ENCODE measurements around the gene LCE2A.
"Not testable (repeated sequence)": the region's sequence is repeated elsewhere in the genome, so short reads cannot be mapped to it uniquely, and the experiment has no call there.

The LCE2A gene

DNA sequence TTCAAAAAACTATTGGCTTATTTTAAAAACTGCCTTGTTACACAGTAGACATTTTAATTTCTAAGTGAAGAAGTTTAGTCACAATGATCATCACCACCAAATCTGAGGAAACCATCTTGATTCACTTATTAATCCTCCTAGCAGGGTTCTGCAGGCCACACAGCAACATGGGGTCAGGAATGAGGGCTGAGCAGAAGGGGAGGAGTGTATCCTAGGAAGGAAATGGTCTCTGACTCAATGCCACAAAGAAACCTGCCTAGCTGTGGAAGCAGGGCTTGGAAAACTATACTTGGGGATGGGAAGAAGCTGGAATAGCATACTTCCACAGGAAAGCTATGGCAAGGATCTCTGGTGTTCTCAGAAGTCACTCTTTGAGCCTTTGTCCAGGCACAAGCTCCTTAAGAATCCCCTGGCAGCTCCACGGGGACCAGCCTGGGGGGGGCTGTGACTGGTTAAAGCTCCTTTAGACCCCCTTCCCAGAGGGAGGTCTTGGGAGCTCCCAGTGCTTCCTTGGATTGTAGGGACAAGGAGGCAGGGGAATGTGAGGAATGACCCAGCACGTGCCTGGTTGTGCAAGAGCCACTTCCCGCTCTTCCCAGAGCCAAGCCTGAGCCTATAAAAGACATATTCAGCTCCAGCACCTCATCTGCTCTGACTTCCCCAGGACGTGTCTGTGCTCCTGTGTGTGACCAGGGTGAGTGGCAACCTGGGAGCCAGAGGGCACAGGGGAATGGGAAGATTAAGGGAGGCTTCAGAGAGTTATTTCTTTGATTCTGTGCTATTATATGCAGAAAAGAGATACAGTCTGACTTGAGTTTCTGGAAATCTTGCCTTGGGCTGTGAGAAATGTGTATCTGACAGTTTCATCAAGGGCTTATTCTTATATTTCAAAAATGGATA is at the start of gene LCE2A:
Gene LCE2A (plus strand): TSS at position 645 of the 900 bp plus-strand sequence. CDS start 557 bp downstream, outside the sequence.
- DNase-seq, result no peak

GRCh38 chr1:152654110-152654509 is 44.0 kb upstream of the LCE2A start:
- DNase-seq, result no peak

GRCh38 chr1:152656459-152656858 is 41.7 kb upstream of the LCE2A start:
- DNase-seq, result no peak

DNA sequence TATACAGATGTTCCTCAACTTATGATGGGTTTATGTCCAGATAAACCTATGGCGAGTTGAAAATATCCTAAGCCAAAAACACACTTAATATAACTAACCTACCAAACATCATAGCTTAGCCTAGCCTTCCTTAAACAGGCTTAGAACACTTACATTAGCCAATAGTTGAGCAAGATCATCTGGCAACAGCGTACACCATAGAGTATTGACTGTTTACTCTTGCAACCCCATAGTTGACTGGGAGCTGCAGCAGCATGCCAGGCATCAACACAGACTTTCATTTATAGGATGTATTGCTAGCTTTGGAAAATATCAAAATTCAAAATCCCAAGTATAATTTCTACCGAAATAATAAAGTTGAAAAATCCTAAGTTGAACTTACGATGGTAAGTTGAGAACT is 40.5 kb upstream of the LCE2A start:
- no peak for DNase-seq

DNA sequence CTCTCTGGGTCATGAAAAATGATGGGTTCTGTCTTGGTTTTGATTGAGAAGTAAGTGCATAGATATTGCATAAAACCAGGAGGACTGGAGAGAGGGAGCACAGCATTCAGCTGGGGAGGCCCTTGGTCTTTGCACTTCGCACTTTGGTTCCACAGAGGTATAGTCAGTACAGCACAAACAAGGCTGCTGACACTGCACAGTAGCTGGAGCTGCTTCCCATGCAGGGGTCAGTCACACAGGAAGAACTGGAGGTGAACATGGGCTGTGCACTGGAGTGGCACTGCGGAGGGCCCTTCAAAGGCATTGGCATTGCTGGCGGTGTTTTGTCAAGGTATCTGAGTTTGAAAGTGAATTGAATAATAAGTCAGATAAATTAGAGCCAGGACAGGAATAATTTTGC is 39.5 kb upstream of the LCE2A start:
- DNase-seq, result no peak

GRCh38 chr1:152663098-152663497 is 35.0 kb upstream of the LCE2A start, which contains the start of gene LCE2D:
TSS of gene LCE2D (plus strand) at chr1:152663380. CDS start at chr1:152664106, 726 bp downstream.
- no peak for DNase-seq

DNA sequence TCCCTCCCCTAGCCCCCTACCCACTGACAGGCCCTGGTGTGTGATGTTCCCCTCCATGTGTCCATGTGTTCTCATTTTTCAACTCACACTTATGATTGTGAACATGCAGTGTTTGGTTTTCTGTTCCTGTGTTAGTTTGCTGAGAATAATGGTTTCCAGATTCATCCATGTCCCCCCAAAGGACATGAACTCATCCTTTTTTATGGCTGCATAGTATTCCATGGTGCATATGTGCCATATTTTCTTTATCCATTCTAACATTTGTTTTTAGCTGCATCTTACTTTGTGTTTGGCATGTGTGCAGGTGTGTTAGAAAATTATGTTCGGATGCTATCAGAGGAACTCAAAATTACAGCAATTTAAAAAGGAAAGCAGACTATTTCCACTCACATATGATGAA is 32.0 kb upstream of the LCE2A start:
- DNase-seq, result not testable (repeated sequence)

- DNase-seq, result no peak
Observed at GRCh38 chr1:152667648-152668047, 30.5 kb upstream of the LCE2A start.

GRCh38 chr1:152673016-152673415 is 25.1 kb upstream of the LCE2A start:
- DNase-seq, result no peak

DNA sequence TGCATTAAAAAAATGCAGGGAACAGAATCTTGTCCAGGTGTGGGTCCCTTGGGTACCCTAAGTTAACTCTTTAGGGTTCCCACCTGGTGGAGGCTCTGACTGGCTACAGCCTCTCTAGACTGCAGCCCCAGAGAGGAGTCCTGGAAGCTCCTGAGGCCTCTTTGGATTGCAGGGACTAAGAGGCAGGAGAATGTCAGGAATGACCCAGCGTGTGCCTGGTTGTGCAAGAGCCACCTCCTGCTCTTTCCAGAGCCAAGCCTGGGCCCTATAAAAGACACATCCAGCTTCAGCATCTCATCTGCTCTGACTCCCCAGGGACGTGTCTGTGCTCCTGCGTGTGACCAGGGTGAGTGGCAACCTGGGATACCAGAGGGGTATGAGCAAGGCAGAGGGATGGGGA is 23.2 kb upstream of the LCE2A start, which contains the start of gene LCE2C:
Gene LCE2C (plus strand): TSS at position 297 of the 400 bp plus-strand sequence. CDS start 737 bp downstream, outside the sequence.
- DNase-seq, result not testable (repeated sequence)

DNA sequence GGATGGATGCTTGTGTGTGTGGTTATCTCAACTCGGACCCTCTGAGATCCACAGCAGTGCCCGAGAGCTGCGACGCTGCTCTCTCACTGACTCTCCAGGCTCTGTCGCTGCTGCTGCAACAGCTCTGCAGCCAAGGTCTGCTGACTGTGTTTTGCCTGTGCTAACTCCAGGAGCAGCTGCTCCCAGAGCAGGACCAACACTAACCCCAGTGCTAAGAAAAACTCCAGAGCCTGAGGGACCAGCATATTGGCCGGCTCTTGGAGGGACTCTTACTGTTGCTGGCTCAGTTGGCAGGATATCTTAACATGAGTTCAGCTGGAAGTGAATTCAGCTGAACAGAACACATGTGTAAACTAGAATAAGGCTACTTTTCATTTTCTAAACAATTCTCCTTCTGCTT is 18.7 kb upstream of the LCE2A start:
- no peak for DNase-seq

DNA sequence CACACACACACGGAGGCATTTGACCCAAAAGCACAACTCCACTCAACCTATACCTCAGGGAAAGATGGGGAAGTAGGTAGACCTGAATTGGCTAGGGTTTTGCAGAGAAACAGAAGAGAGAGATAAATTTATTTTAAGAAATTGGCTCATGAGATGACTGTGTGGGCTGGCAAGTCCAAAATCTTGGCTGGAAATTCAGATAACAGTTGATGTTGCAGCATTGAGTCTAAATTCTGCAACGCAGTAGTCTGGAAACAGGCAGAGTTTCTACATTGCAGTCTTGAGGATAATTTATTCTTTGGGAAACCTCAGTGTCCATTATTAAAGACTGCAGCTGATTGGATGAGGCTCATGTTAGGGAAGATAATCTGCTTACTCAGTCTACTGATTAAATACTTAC is 16.5 kb upstream of the LCE2A start:
- DNase-seq, result no peak

- DNase-seq, result no peak
Observed at GRCh38 chr1:152683846-152684245, 14.3 kb upstream of the LCE2A start.

DNA sequence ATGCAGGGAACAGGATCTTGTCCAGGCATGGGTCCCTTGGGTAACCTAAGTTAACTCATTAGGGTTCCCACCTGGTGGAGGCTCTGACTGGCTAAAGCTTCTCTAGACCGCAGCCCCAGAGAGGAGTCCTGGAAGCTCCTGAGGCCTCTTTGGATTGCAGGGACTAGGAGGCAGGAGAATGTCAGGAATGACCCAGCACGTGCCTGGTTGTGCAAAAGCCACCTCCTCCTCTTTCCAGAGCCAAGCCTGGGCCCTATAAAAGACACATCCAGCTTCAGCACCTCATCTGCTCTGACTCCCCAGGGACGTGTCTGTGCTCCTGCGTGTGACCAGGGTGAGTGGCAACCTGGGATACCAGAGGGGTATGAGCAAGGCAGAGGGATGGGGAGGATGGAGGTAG is 12.3 kb upstream of the LCE2A start, which contains the start of gene LCE2B:
Gene LCE2B (plus strand): TSS at position 301 of the 400 bp plus-strand sequence. CDS start 721 bp downstream, outside the sequence.
- DNase-seq, result not testable (repeated sequence)

- no peak for DNase-seq
Observed at GRCh38 chr1:152699746-152700145, 1.6 kb downstream of the LCE2A start.

GRCh38 chr1:152707860-152708259 is 9.7 kb downstream of the LCE2A start, which contains the start of gene LCE4A:
TSS of gene LCE4A (plus strand) at chr1:152708160. CDS start at chr1:152709076, 916 bp downstream.
- no peak for DNase-seq

- DNase-seq, result no peak
Observed at GRCh38 chr1:152718238-152718637, 20.1 kb downstream of the LCE2A start.

GRCh38 chr1:152725261-152725660 is 27.1 kb downstream of the LCE2A start:
- DNase-seq, result no peak

- DNase-seq, result no peak
Observed at GRCh38 chr1:152728986-152729385, 30.8 kb downstream of the LCE2A start.

GRCh38 chr1:152735648-152736047 is 37.5 kb downstream of the LCE2A start:
- DNase-seq, result no peak

DNA sequence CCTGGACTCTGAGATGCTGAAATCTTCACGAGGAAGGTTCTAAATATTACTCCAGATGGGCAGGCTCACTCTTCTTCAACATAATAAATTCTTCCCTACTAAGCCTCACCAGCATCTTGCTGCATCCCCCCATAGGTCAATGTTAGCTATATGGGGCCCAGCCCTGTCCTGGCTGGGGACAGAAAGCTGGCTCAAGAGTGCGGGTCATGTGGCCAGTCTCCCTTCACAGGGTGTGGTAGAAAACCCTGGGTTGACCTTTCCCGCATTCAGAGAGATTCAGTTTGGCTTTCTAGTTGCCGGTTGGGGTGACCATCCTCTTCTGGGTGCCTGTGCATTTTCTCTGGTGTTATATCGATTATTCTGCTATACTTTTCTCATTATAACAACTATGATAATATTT is 39.9 kb downstream of the LCE2A start:
- DNase-seq, result no peak

- no peak for DNase-seq
Observed at GRCh38 chr1:152739841-152740240, 41.7 kb downstream of the LCE2A start.

- DNase-seq, result no peak
Observed at GRCh38 chr1:152741656-152742055, 43.5 kb downstream of the LCE2A start.
